Measurements from ENCODE around the gene SFRP5. TPM values are rescaled to one million over a fixed set of nuclear protein-coding genes. Genes with fewer than 3 reads are reported as not detected.

Gene SFRP5
- total and polyA plus RNA-seq, 2 donors = 0.41 to 2.4 TPM

- WGBS = 38% methylated on average over 13 of the region's 13 CpGs
- no peak overlapping the region for H3K27ac ChIP-seq (ENCODE audit: low read depth in 1 of 2, low read length in 1 of 2)
- H3K27me3 ChIP-seq (ENCODE audit: control insufficient read depth in 2 of 2, insufficient read depth in 1 of 2, low read length in 1 of 2) = peaks cover 0 to 19% of the 10 kb centered on the region in 2 donors
- H3K36me3 ChIP-seq (ENCODE audit: control insufficient read depth in 2 of 2, insufficient read depth in 2 of 2, low read length in 1 of 2) = no peaks in the 10 kb centered on the region
- H3K4me3 ChIP-seq (ENCODE audit: low read length in 2 of 2) = no peak overlapping the region
- H3K9me3 ChIP-seq (ENCODE audit: control insufficient read depth in 2 of 2, insufficient read depth in 1 of 2, low read length in 1 of 2) = no peaks in the 10 kb centered on the region
- H3K4me1 ChIP-seq (ENCODE audit: control insufficient read depth in 2 of 2, insufficient read depth in 2 of 2, low read length in 2 of 2) = peaks cover 0 to 12% of the 10 kb centered on the region in 2 donors
- peak in 6 of 9 donors; percentile 25 to 68 (median 50) for DNase-seq (ENCODE audit: low read depth in 6 of 9, low spot score in 9 of 9)
These were observed 20.3 kb upstream of the SFRP5 start for GRCh38 chr10:97791824-97792721.

- WGBS = 73% methylated on average over 6 of the region's 6 CpGs
- no peak for DNase-seq (ENCODE audit: low read depth in 6 of 9, low spot score in 9 of 9)
- Histone ChIP-seq H3K27me3 (ENCODE audit: control insufficient read depth in 2 of 2, insufficient read depth in 1 of 2, low read length in 1 of 2) (peaks cover 0 to 22% of the 10 kb centered on the region in 2 donors), H3K27ac (ENCODE audit: low read depth in 1 of 2, low read length in 1 of 2) (no peak overlapping the region), H3K9me3 (ENCODE audit: control insufficient read depth in 2 of 2, insufficient read depth in 1 of 2, low read length in 1 of 2) (no peaks in the 10 kb centered on the region), H3K4me3 (ENCODE audit: low read length in 2 of 2) (no peak overlapping the region), H3K4me1 (ENCODE audit: control insufficient read depth in 2 of 2, insufficient read depth in 2 of 2, low read length in 2 of 2) (peaks cover 0 to 12% of the 10 kb centered on the region in 2 donors), H3K36me3 (ENCODE audit: control insufficient read depth in 2 of 2, insufficient read depth in 2 of 2, low read length in 1 of 2) (no peaks in the 10 kb centered on the region)
These were observed 18.1 kb upstream of the SFRP5 start for GRCh38 chr10:97789770-97790397.

GRCh38 chr10:97788552-97789442 is 17.0 kb upstream of the SFRP5 start:
- Histone ChIP-seq H3K36me3 (ENCODE audit: control insufficient read depth in 2 of 2, insufficient read depth in 2 of 2, low read length in 1 of 2) (no peaks in the 10 kb centered on the region), H3K4me1 (ENCODE audit: control insufficient read depth in 2 of 2, insufficient read depth in 2 of 2, low read length in 2 of 2) (peaks cover 0 to 12% of the 10 kb centered on the region in 2 donors), H3K27ac (ENCODE audit: low read depth in 1 of 2, low read length in 1 of 2) (no peak overlapping the region), H3K9me3 (ENCODE audit: control insufficient read depth in 2 of 2, insufficient read depth in 1 of 2, low read length in 1 of 2) (no peaks in the 10 kb centered on the region), H3K4me3 (ENCODE audit: low read length in 2 of 2) (no peak overlapping the region), H3K27me3 (ENCODE audit: control insufficient read depth in 2 of 2, insufficient read depth in 1 of 2, low read length in 1 of 2) (peaks cover 0 to 22% of the 10 kb centered on the region in 2 donors)
- 25% methylated on average over 22 of the region's 22 CpGs for WGBS
- DNase-seq (ENCODE audit: low read depth in 6 of 9, low spot score in 9 of 9) = peak in 1 of 9 donors; percentile 30

GRCh38 chr10:97785731-97786130 is 13.9 kb upstream of the SFRP5 start:
- Histone ChIP-seq H3K27me3 (ENCODE audit: control insufficient read depth in 2 of 2, insufficient read depth in 1 of 2, low read length in 1 of 2) (peaks cover 0 to 22% of the 10 kb centered on the region in 2 donors), H3K9me3 (ENCODE audit: control insufficient read depth in 2 of 2, insufficient read depth in 1 of 2, low read length in 1 of 2) (no peaks in the 10 kb centered on the region), H3K27ac (ENCODE audit: low read depth in 1 of 2, low read length in 1 of 2) (no peak overlapping the region), H3K4me3 (ENCODE audit: low read length in 2 of 2) (no peak overlapping the region), H3K4me1 (ENCODE audit: control insufficient read depth in 2 of 2, insufficient read depth in 2 of 2, low read length in 2 of 2) (peaks cover 8 to 28% of the 10 kb centered on the region in 2 donors), H3K36me3 (ENCODE audit: control insufficient read depth in 2 of 2, insufficient read depth in 2 of 2, low read length in 1 of 2) (no peaks in the 10 kb centered on the region)
- DNase-seq (ENCODE audit: low read depth in 6 of 9, low spot score in 9 of 9) = no peak
- 91% methylated on average over 9 of the region's 9 CpGs for WGBS

- Histone ChIP-seq H3K36me3 (ENCODE audit: control insufficient read depth in 2 of 2, insufficient read depth in 2 of 2, low read length in 1 of 2) (no peaks in the 10 kb centered on the region), H3K4me3 (ENCODE audit: low read length in 2 of 2) (no peak overlapping the region), H3K4me1 (ENCODE audit: control insufficient read depth in 2 of 2, insufficient read depth in 2 of 2, low read length in 2 of 2) (peaks cover 8 to 33% of the 10 kb centered on the region in 2 donors), H3K9me3 (ENCODE audit: control insufficient read depth in 2 of 2, insufficient read depth in 1 of 2, low read length in 1 of 2) (no peaks in the 10 kb centered on the region), H3K27me3 (ENCODE audit: control insufficient read depth in 2 of 2, insufficient read depth in 1 of 2, low read length in 1 of 2) (peaks cover 0 to 22% of the 10 kb centered on the region in 2 donors), H3K27ac (ENCODE audit: low read depth in 1 of 2, low read length in 1 of 2) (no peak overlapping the region)
- DNase-seq (ENCODE audit: low read depth in 6 of 9, low spot score in 9 of 9) = no peak
- 95% methylated on average over 5 of the region's 5 CpGs for WGBS
These were observed 13.4 kb upstream of the SFRP5 start for GRCh38 chr10:97785231-97785630.

GRCh38 chr10:97784200-97784810 is 12.5 kb upstream of the SFRP5 start:
- no peaks in the 10 kb centered on the region for H3K9me3 ChIP-seq (ENCODE audit: control insufficient read depth in 2 of 2, insufficient read depth in 1 of 2, low read length in 1 of 2)
- DNase-seq (ENCODE audit: low read depth in 6 of 9, low spot score in 9 of 9) = no peak
- H3K27ac ChIP-seq (ENCODE audit: low read depth in 1 of 2, low read length in 1 of 2) = no peak overlapping the region
- 94% methylated on average over 9 of the region's 9 CpGs for WGBS
- no peak overlapping the region for H3K4me3 ChIP-seq (ENCODE audit: low read length in 2 of 2)
- H3K27me3 ChIP-seq (ENCODE audit: control insufficient read depth in 2 of 2, insufficient read depth in 1 of 2, low read length in 1 of 2) = peaks cover 0 to 19% of the 10 kb centered on the region in 2 donors
- no peaks in the 10 kb centered on the region for H3K36me3 ChIP-seq (ENCODE audit: control insufficient read depth in 2 of 2, insufficient read depth in 2 of 2, low read length in 1 of 2)
- H3K4me1 ChIP-seq (ENCODE audit: control insufficient read depth in 2 of 2, insufficient read depth in 2 of 2, low read length in 2 of 2) = peaks cover 8 to 41% of the 10 kb centered on the region in 2 donors

GRCh38 chr10:97782455-97783228 is 10.8 kb upstream of the SFRP5 start:
- H3K4me3 ChIP-seq (ENCODE audit: low read length in 2 of 2) = no peak overlapping the region
- no peaks in the 10 kb centered on the region for H3K36me3 ChIP-seq (ENCODE audit: control insufficient read depth in 2 of 2, insufficient read depth in 2 of 2, low read length in 1 of 2)
- H3K27ac ChIP-seq (ENCODE audit: low read depth in 1 of 2, low read length in 1 of 2) = no peak overlapping the region
- 88% methylated on average over 11 of the region's 11 CpGs for WGBS
- no peak for DNase-seq (ENCODE audit: low read depth in 6 of 9, low spot score in 9 of 9)
- peaks cover 8 to 48% of the 10 kb centered on the region in 2 donors for H3K4me1 ChIP-seq (ENCODE audit: control insufficient read depth in 2 of 2, insufficient read depth in 2 of 2, low read length in 2 of 2)
- peaks cover 0 to 6% of the 10 kb centered on the region in 2 donors for H3K27me3 ChIP-seq (ENCODE audit: control insufficient read depth in 2 of 2, insufficient read depth in 1 of 2, low read length in 1 of 2)
- H3K9me3 ChIP-seq (ENCODE audit: control insufficient read depth in 2 of 2, insufficient read depth in 1 of 2, low read length in 1 of 2) = no peaks in the 10 kb centered on the region

All from thymus (tissue), 11 donors.